ENCODE data around the gene TMEM156. TPM values are rescaled to one million over a fixed set of nuclear protein-coding genes. Genes with fewer than 3 reads are reported as not detected.

Gene TMEM156
- polyA plus RNA-seq, 1 donor (not counting 4 experiments of a cell fraction or from before 2014, with no cell fraction given): 0.68 TPM

- Histone ChIP-seq H3K36me3 (ENCODE audit: control insufficient read depth in 2 of 2, extremely low read depth in 1 of 2, insufficient read depth in 2 of 2, low read length in 2 of 2) (peaks cover 5 to 10% of the 10 kb centered on the region in 2 experiments), H2AFZ (ENCODE audit: control insufficient read depth, low read length) (no peak overlapping the region), H3K4me3 (ENCODE audit: control insufficient read depth in 2 of 3, extremely low read depth in 1 of 3, insufficient read depth in 2 of 3, low read depth in 1 of 3, low read length in 3 of 3) (no peak overlapping the region), H3K4me1 (ENCODE audit: control insufficient read depth, extremely low read depth, insufficient read depth, low read length) (no peaks in the 10 kb centered on the region), H3K9me3 (ENCODE audit: control insufficient read depth, low read depth, low read length) (no peaks in the 10 kb centered on the region), H3K79me2 (ENCODE audit: control insufficient read depth, insufficient read depth, low read length) (no peaks in the 10 kb centered on the region), H3K9me1 (ENCODE audit: control insufficient read depth, extremely low read depth, insufficient read depth, low read length) (peaks cover 2% of the 10 kb centered on the region), H3K27ac (ENCODE audit: control insufficient read depth, insufficient read depth, low read length) (no peak overlapping the region), H3K27me3 (ENCODE audit: control insufficient read depth, extremely low read depth, insufficient read depth, low read length) (no peaks in the 10 kb centered on the region), H4K20me1 (ENCODE audit: control insufficient read depth, extremely low read depth, insufficient read depth, low read length) (no peaks in the 10 kb centered on the region), H3K4me2 (ENCODE audit: control insufficient read depth, extremely low read depth, insufficient read depth, low read depth, low read length) (no peak overlapping the region), H3K9ac (ENCODE audit: control insufficient read depth, extremely low read depth, insufficient read depth, low read length) (no peak overlapping the region)
- TF ChIP-seq CTCF (optimal IDR thresholded peaks at IDR 0.05 in 1 of 3, IDR thresholded peaks at IDR 0.05 in 1 of 3, conservative IDR thresholded peaks at IDR 0.05 in 1 of 3; ENCODE audit: extremely low read depth in 1 of 3, insufficient read depth in 2 of 3, low read length in 3 of 3): no peak
- no peak for TF ChIP-seq EZH2 (IDR thresholded peaks at IDR 0.05; ENCODE audit: low read length)
- DNase-seq (ENCODE audit: low read depth, low spot score) (no peak), FAIRE-seq (no peak)
- dilution Hi-C loops (cut with MboI; ENCODE audit: extremely low pct_ligation_motif_present, low sequenced_read_pairs): no loop called here
Measured at GRCh38 chr4:38925492-38926413, 106.5 kb downstream of the TMEM156 start.

GRCh38 chr4:38924353-38924752 is 107.9 kb downstream of the TMEM156 start:
- DNase-seq (ENCODE audit: low read depth, low spot score) (no peak), FAIRE-seq (no peak)
- Histone ChIP-seq H3K27me3 (ENCODE audit: control insufficient read depth, extremely low read depth, insufficient read depth, low read length) (no peaks in the 10 kb centered on the region), H2AFZ (ENCODE audit: control insufficient read depth, low read length) (no peak overlapping the region), H3K4me2 (ENCODE audit: control insufficient read depth, extremely low read depth, insufficient read depth, low read depth, low read length) (no peak overlapping the region), H3K4me3 (ENCODE audit: control insufficient read depth in 2 of 3, extremely low read depth in 1 of 3, insufficient read depth in 2 of 3, low read depth in 1 of 3, low read length in 3 of 3) (no peak overlapping the region), H3K4me1 (ENCODE audit: control insufficient read depth, extremely low read depth, insufficient read depth, low read length) (no peaks in the 10 kb centered on the region), H3K79me2 (ENCODE audit: control insufficient read depth, insufficient read depth, low read length) (no peaks in the 10 kb centered on the region), H3K36me3 (ENCODE audit: control insufficient read depth in 2 of 2, extremely low read depth in 1 of 2, insufficient read depth in 2 of 2, low read length in 2 of 2) (peaks cover 5 to 11% of the 10 kb centered on the region in 2 experiments), H3K9me1 (ENCODE audit: control insufficient read depth, extremely low read depth, insufficient read depth, low read length) (peaks cover 2% of the 10 kb centered on the region), H4K20me1 (ENCODE audit: control insufficient read depth, extremely low read depth, insufficient read depth, low read length) (no peaks in the 10 kb centered on the region), H3K9me3 (ENCODE audit: control insufficient read depth, low read depth, low read length) (no peaks in the 10 kb centered on the region), H3K9ac (ENCODE audit: control insufficient read depth, extremely low read depth, insufficient read depth, low read length) (no peak overlapping the region), H3K27ac (ENCODE audit: control insufficient read depth, insufficient read depth, low read length) (no peak overlapping the region)
- TF ChIP-seq CTCF (optimal IDR thresholded peaks at IDR 0.05 in 1 of 3, IDR thresholded peaks at IDR 0.05 in 1 of 3, conservative IDR thresholded peaks at IDR 0.05 in 1 of 3; ENCODE audit: extremely low read depth in 1 of 3, insufficient read depth in 2 of 3, low read length in 3 of 3) (no peak), EZH2 (IDR thresholded peaks at IDR 0.05; ENCODE audit: low read length) (no peak)
- dilution Hi-C loops (cut with MboI; ENCODE audit: extremely low pct_ligation_motif_present, low sequenced_read_pairs): no loop called here

Data from keratinocyte (primary cell).